Ureter (tissue), 1 donor: ENCODE results near the gene UBXN7. TPM values are rescaled to one million over a fixed set of nuclear protein-coding genes. Genes with fewer than 3 reads are reported as not detected.
"Not testable (repeated sequence)": the region's sequence is repeated elsewhere in the genome, so short reads cannot be mapped to it uniquely, and the experiment has no call there.

Source experiments
- DNase-seq: peaks from one replicate; pipeline ENCODE4 v3.0.0-alpha.2; 2020; ENCODE audit warnings: low spot score
- total RNA-seq: library from RNA; stranded (reverse); gene quantifications from one replicate; pipeline ENCODE4 v1.2.4, GENCODE V29; 2023
- donor health status: DM: yes; HTN: yes; CAD: no.

Gene UBXN7
- total RNA-seq, result 53.2 TPM

- DNase-seq, result peak; percentile 96
Measured at GRCh38 chr3:196432137-196432879, at the start of gene UBXN7. UBXN7 (minus strand) TSS chr3:196432427; CDS start chr3:196432399, 28 bp downstream.

DNA sequence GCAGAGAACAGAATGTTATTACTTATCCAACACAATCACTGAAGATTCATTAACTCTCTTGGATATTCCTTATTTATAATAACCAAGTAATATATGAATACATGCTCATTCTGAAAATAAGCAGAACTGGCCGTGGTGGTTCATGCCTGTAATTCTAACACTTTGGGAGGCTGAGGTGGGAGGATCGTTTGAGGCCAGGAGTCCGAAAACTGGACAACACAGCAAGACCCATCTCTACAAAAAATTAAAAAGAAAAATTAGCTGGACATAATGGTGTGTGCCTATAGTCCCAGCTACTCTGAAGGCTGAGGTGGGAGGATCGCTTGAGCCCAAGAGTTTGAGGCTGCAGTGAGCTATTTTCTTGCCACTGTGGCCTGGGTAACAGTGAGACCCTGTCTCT lies 45.5 kb upstream of the UBXN7 start:
- no peak for DNase-seq

- DNase-seq, result no peak
Measured at GRCh38 chr3:196472286-196472685, 40.1 kb upstream of the UBXN7 start.

DNA sequence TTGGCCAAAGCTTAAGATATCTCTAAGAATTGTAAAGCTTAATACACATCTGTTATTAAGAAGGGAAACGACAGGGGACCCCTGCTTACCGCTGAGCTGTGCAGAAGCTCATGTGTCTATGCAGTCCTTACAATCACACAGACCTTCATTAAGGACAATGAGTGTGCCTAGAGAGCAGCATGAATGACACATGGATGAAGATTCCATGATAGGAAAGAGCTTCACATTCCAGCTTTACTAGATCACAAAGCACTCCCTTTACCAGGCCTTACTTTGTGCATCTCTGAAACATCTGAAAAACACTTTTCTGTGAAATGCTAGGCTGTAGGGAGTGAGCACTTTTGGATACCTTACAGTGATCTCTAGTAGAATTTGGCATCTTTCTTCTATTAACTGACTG lies 39.3 kb upstream of the UBXN7 start:
- DNase-seq, result no peak

DNA sequence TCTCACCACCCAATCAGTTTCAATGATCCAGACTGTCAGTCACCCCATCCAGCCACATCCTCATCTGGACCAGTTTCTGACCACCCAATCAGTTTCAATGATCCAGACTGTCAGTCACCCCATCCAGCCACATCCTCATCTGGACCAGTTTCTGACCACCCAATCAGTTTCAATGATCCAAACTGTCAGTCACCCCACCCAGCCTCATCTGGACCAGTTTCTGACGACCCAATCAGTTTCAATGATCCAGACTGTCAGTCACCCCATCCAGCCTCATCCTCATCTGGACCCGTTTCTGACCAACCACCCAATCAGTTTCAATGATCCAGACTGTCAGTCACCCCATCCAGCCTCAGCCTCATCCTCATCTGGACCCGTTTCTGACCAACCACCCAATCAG lies 38.0 kb upstream of the UBXN7 start:
- DNase-seq, result not testable (repeated sequence)

DNA sequence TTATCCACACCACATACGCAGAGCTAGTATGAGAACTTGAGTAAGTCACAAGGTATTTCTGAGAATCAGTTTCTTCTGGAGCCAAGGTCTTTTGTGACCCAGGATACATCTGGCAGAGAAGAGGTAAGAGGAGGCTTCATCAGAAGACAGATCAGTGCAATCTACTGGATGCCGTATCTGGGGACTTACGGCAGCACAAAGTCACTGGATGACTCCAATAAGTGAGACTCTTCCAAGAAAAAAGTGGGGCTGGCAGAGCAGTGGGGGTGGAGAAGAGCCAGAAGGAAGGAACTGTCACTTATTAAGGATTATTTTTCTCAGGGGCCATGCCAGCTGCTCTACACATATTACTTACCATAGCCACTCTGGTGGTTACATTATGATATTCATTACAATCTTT lies 31.6 kb upstream of the UBXN7 start:
- no peak for DNase-seq

GRCh38 chr3:196463478-196463756 lies 31.2 kb upstream of the UBXN7 start:
- no peak for DNase-seq

GRCh38 chr3:196462680-196463477 lies 30.7 kb upstream of the UBXN7 start:
- not testable (repeated sequence) for DNase-seq

- no peak for DNase-seq
Measured at GRCh38 chr3:196458063-196458462, 25.8 kb upstream of the UBXN7 start.

DNA sequence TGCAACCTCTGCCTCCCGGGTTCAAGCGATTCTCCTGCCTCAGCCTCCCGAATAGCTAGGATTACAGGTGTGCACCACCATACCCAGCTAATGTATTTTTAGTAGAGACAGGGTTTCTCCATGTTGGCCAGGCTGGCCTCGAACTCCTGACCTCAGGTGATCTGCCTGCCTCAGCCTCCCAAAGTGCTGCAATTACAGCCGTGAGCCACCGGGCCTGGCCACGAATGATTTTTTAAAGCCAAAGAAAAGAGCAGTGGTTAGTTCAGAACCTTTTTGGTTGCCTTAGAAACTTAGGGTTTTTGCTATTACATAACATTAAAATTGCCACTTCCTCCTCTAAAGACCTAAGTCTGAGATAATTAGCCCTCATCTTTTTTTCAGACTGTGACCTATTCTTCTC lies 25.2 kb upstream of the UBXN7 start:
- DNase-seq, result not testable (repeated sequence)

GRCh38 chr3:196454935-196455334 lies 22.7 kb upstream of the UBXN7 start:
- DNase-seq, result no peak

GRCh38 chr3:196445391-196445790 lies 13.2 kb upstream of the UBXN7 start:
- not testable (repeated sequence) for DNase-seq

GRCh38 chr3:196444500-196444894 lies 12.3 kb upstream of the UBXN7 start:
- no peak for DNase-seq

DNA sequence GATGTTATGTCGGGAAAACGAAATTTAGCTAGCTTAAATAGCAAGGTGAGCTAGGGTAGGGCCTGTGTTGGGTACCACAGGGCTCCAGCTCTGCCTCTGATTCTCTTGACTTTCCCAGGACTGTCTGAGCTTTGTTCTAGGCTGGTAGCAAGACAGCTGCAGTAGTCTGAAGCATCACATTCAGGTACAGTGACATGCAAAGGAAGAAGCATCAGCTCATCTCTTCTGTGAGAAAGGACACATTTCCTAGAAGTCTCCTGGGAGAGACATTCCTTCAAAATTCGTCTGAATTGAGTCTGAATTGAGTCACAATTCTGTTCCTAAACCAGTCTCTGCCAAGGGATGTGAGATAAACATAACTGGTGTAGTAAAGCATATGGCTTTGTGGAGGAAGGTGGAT lies 8.5 kb upstream of the UBXN7 start:
- DNase-seq, result no peak

GRCh38 chr3:196440041-196440537 lies 7.9 kb upstream of the UBXN7 start:
- DNase-seq, result no peak

- no peak for DNase-seq
Measured at GRCh38 chr3:196431181-196432136, 768 bp downstream of the UBXN7 start.

GRCh38 chr3:196428041-196428440 lies 4.2 kb downstream of the UBXN7 start:
- DNase-seq, result no peak

- DNase-seq, result not testable (repeated sequence)
Measured at GRCh38 chr3:196424421-196424820, 7.8 kb downstream of the UBXN7 start.

DNA sequence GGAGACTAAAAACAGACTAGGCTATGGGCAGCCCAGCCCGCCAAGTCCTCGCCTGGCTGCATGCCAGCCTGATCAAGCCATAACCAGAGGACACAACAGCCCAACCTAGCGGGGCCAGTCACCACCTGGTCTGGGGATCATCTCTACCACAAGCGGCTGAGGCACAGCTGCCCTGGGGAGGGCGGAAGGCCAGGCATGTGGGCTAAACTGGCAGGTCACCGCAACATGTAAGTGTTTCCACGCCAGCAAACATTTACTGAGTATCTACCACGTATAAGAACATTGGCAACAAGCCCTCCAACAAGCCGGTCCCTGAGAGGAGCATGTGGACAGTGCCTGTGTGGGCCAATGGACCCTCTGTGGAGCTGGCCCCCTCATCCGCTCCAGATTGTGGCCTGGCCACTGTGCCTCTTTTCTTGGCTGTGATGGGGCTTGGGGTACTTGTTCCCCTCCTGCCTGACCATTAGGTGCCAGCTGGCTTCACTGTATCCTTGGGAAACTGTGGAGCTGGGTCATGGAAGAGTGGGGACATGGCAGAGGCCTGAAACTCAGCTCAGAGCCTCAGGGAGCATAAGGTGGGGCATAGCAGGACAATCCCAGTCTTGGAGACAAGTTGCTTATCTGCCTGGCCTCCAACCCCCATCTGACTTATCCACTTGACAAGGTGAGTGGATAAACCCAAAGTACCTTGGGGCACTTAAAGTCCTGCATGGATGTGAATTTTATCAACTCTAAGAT lies 9.0 kb downstream of the UBXN7 start:
- no peak for DNase-seq

GRCh38 chr3:196421668-196422067 lies 10.6 kb downstream of the UBXN7 start:
- not testable (repeated sequence) for DNase-seq

DNA sequence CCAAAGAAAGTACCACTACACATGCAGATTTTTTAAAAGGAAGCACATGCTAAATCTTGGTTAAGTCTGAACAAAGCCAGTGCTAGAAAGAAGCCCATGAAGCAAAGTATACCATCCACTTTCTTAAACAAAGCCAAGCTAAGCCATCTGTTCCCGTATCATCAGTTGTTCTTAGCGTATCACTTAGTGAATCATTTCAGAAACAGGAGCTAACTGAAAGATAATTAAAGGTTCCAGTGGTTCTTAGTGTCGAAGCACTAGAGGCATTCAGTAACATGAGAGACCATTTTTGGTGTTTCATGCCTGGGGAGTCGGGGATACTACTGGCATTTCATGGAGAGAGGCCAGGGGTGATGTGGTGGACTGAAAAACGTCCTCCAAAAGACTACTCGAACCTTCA lies 12.8 kb downstream of the UBXN7 start:
- DNase-seq, result no peak
